WTC11 (cell line): ENCODE results near the gene NDUFV2.

ENCODE experiments used
- FOXJ3 ChIP-seq: sonication (generic); formaldehyde crosslinking; IDR thresholded peaks from 2 replicates; pipeline ENCODE4 v1.9.0; 2021; ENCODE audit warnings: missing genetic modification reagents, mild to moderate bottlenecking, borderline replicate concordance
- GRHL2 ChIP-seq: fragments of 250-450 bp; sonication (Bioruptor Pico); IDR thresholded peaks from 2 replicates; pipeline ENCODE4 v1.8.0; 2022; ENCODE audit warnings: mild to moderate bottlenecking, moderate library complexity; ENCODE audit not compliant: insufficient replicate concordance, severe bottlenecking
- TF ChIP-seq, protein P1 (sequence below): sonication (generic); formaldehyde crosslinking; IDR thresholded peaks from 2 replicates; pipeline ENCODE4 v1.8.1; 2022; ENCODE audit warnings: low read depth, mild to moderate bottlenecking, moderate library complexity, missing genetic modification reagents, borderline replicate concordance
- TF ChIP-seq, protein P2 (sequence below): fragments of 200-600 bp; IDR thresholded peaks from 2 replicates; pipeline ENCODE4 v1.8.0; 2022; ENCODE audit warnings: antibody characterized with exemption

DNA sequence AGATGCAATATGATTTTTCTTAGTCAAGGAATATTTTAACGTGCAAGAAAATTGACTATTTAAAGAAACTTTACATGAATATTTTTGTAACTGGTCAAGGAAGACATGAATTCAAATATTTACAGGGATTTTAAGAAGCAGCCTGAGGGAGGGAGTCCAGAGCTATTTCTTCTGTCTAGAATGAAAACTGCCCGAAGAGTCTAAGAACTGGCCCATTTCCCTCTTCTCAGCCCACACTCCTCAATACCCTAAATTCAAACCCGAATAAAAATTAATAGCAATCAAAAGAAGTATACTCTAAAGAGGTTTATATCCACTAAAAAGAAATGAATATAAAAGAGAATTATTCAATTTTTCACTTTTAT is 6.5 kb upstream of the NDUFV2 start:
- TF ChIP-seq FOXJ3 (CRISPR knock-in tag), result no peak
- TF ChIP-seq, protein P1, sequence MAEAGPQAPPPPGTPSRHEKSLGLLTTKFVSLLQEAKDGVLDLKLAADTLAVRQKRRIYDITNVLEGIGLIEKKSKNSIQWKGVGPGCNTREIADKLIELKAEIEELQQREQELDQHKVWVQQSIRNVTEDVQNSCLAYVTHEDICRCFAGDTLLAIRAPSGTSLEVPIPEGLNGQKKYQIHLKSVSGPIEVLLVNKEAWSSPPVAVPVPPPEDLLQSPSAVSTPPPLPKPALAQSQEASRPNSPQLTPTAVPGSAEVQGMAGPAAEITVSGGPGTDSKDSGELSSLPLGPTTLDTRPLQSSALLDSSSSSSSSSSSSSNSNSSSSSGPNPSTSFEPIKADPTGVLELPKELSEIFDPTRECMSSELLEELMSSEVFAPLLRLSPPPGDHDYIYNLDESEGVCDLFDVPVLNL (CRISPR knock-in tag), result no peak
- TF ChIP-seq, protein P2, sequence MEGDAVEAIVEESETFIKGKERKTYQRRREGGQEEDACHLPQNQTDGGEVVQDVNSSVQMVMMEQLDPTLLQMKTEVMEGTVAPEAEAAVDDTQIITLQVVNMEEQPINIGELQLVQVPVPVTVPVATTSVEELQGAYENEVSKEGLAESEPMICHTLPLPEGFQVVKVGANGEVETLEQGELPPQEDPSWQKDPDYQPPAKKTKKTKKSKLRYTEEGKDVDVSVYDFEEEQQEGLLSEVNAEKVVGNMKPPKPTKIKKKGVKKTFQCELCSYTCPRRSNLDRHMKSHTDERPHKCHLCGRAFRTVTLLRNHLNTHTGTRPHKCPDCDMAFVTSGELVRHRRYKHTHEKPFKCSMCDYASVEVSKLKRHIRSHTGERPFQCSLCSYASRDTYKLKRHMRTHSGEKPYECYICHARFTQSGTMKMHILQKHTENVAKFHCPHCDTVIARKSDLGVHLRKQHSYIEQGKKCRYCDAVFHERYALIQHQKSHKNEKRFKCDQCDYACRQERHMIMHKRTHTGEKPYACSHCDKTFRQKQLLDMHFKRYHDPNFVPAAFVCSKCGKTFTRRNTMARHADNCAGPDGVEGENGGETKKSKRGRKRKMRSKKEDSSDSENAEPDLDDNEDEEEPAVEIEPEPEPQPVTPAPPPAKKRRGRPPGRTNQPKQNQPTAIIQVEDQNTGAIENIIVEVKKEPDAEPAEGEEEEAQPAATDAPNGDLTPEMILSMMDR, result no peak
- no peak for TF ChIP-seq GRHL2 (CRISPR knock-in tag)
